HL-60 (cell line): Measurements from ENCODE around the gene ZNF839.

ENCODE experiments used
- DNase-seq, 2 experiments: peaks; one replicate each; pipeline ENCODE4 v3.0.0-alpha.2; 2010 to 2020; ENCODE audit warnings: low read depth in 1 of 2, low spot score in 1 of 2
- H3K27ac ChIP-seq: fragments of 250-450 bp; sonication (Bioruptor Pico); replicated peaks from 2 replicates; pipeline ENCODE4 v1.5.1; 2020; ENCODE audit warnings: mild to moderate bottlenecking, moderate library complexity
- H3K27me3 ChIP-seq: fragments of 250-450 bp; sonication (Bioruptor Pico); 2 replicates; pipeline ENCODE4 v1.5.1; 2021; ENCODE audit warnings: mild to moderate bottlenecking, moderate library complexity; ENCODE audit not compliant: insufficient read depth, poor library complexity, severe bottlenecking
- H3K4me3 ChIP-seq: replicated peaks from 2 replicates; pipeline ENCODE4 v1.5.1; 2011; ENCODE audit warnings: mild to moderate bottlenecking, control low read depth, low read length; ENCODE audit not compliant: insufficient read depth
- CTCF ChIP-seq: IDR thresholded peaks from one replicate; pipeline ENCODE4 v1.5.1; 2011; ENCODE audit warnings: low read length, control low read depth, inconsistent platforms; ENCODE audit not compliant: insufficient read depth
- GABPA ChIP-seq: IDR thresholded peaks from 2 replicates; pipeline ENCODE4 v1.6.1; 2012; ENCODE audit warnings: low read depth
- POLR2AphosphoS5 ChIP-seq: IDR thresholded peaks from 2 replicates; pipeline ENCODE4 v1.6.1; 2012; ENCODE audit warnings: low read depth
- REST ChIP-seq: IDR thresholded peaks from 2 replicates; pipeline ENCODE4 v1.6.1; 2012; ENCODE audit warnings: low read depth; ENCODE audit not compliant: insufficient replicate concordance
- SPI1 ChIP-seq: IDR thresholded peaks from 2 replicates; pipeline ENCODE4 v1.6.1; 2012; ENCODE audit warnings: low read depth, mild to moderate bottlenecking, borderline replicate concordance
- long read RNA-seq: library from polyadenylated mRNA; unstranded; transcript quantifications from one replicate; pipeline ENCODE4 v2.0.0, GENCODE V29; 2020

ZNF839 gene
- long read RNA-seq, partial matches to known transcripts, result 5 of 12 reads
- long read RNA-seq, other reads (novel, unspliced or antisense), result 6 of 12 reads

- DNase-seq, result peak; percentile 79 to 94
- Histone ChIP-seq H3K27me3 (no peaks in the 10 kb centered on the region), H3K4me3 (peak within 1 kb of the TSS; percentile 87), H3K27ac (peak within 1 kb of the TSS; percentile 84)
- no peak for TF ChIP-seq REST
- TF ChIP-seq POLR2AphosphoS5, result peak; percentile 57; the same call in 1 of the 2 replicates
Measured at GRCh38 chr14:102319351-102320032, at the start of gene ZNF839. TSS of gene ZNF839 (plus strand) at chr14:102319746. CDS start at chr14:102319766, 20 bp downstream.

- DNase-seq, result no peak
- H3K4me3 ChIP-seq, result no peak overlapping the region
- TF ChIP-seq CTCF (no peak), GABPA (no peak), POLR2AphosphoS5 (no peak), REST (no peak), SPI1 (no peak)
- H3K27me3 ChIP-seq, result no peaks in the 10 kb centered on the region
- H3K27ac ChIP-seq, result no peak overlapping the region
Measured at GRCh38 chr14:102272392-102272791, 47.2 kb upstream of the ZNF839 start.

- TF ChIP-seq POLR2AphosphoS5 (no peak), GABPA (no peak), REST (no peak), SPI1 (no peak), CTCF (no peak)
- H3K27me3 ChIP-seq, result no peaks in the 10 kb centered on the region
- no peak overlapping the region for H3K27ac ChIP-seq
- H3K4me3 ChIP-seq, result no peak overlapping the region
- no peak for DNase-seq
Measured at GRCh38 chr14:102275866-102276265, 43.7 kb upstream of the ZNF839 start.
